T1000 (cell line): ENCODE measurements around the gene CHD2.

Experiments
- DNase-seq: peaks from one replicate; lab custom pipeline; 2025; ENCODE audit warnings: mixed read lengths; lab: John Stamatoyannopoulos, UW

CHD2 gene

DNA sequence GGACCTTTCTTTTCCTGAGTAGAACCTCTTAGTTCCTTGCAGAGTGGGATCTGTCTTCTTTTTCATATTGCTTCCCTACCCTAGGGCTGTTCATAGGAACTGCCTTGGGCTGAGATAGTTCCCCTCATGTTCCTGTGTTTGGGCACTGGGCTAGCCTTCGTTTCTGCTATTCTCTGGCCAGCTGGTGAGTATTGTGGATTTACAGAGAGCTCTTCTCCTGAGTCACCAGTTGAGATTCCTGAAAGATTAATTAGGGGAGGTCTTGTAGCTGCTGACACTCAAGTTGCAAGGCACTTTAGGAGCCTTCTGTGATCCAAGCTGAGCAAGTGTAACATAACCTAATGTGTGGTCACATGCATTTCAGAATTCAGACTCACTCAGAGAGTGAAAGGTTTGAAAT is 30.7 kb downstream of the CHD2 start:
- DNase-seq: no peak

DNA sequence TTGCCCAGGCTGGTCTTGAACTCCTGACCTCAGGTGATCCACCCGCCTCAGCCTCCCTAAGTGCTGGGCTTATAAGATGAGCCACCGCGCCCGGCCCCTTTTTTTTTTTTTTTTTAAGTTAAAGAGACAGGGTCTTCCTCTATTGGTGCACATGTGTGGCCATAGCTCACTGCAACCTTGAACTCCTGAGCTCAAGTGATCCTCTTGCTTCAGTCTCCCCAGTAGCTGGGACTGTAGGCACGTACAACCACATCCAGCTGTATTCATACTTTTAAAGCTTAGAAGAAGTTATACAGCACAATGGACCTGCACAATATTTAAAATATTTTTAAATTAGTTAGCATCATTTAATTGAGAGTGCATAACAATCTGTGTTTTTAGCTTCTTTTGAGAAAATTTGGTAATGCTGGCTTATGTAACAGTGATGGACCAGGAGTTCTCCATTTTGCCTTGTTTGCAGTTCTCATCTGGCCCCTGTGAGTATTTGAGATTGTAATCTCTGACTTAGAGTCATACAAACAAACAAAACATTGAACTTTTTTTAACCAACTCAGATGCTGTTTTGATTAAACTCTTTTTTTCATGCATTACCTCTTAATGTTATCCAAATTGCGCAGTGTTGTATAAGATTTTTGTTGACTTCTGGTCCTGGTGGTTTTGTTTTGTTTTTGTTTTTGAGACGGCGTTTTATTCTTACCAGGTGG is 33.0 kb downstream of the CHD2 start:
- DNase-seq: no peak

DNA sequence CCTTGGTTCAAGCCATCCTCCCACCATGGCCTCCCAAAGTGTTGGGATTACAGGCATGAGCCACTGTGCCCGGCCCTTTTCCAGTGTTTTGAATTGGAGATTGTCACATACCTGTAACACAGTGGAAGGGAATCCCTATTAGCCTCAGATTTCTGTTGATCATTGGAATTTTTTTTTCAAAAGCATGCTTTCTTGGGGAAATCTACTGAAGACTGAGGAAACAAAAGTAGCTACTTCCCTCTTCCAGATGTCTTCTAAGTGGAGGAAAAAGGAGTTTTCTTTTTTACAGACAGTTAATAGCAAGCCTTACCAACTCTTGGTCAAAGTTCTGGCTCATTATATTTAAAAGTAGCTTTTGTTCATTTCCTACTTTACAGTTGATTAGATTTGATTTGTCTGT is 33.7 kb downstream of the CHD2 start:
- no peak for DNase-seq

DNA sequence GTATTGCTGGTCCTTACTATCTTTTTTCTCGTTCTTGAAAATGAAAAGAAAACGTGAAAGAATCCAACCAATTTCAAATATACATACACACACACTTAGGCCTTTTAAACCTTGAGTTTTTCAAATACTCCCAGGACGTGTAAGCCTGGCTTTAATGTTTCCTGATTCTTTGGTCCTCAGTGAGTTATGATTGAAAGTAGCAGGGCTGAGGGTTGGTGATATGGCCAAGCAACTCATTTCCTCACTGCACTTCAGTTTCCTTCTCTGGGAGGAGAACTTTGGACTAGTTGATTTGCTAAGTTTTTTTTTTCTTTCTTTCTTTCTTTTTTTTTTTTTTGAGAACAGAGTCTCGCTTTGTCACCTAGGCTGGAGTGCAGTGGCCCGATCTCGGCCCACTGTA is 34.6 kb downstream of the CHD2 start:
- no peak for DNase-seq

DNA sequence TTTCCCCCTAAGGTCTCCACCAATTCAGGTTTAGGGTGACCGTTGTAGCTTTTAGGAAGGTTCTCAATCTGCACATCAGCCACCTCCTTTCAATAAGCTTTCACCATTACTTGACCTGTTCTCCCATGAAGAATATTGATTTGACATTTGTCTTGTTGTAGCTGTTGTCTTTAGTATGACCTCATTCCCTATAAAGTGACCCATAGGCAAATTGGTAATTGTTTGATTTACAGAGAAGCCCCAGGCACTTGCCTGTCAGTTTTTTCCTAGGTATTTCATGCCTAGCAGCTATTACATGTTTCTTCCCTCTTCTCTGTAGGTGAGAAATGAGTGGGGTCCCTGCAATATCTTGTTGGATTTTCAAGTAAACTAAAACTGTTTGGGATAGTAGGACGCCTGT is 36.0 kb downstream of the CHD2 start:
- DNase-seq: no peak

DNA sequence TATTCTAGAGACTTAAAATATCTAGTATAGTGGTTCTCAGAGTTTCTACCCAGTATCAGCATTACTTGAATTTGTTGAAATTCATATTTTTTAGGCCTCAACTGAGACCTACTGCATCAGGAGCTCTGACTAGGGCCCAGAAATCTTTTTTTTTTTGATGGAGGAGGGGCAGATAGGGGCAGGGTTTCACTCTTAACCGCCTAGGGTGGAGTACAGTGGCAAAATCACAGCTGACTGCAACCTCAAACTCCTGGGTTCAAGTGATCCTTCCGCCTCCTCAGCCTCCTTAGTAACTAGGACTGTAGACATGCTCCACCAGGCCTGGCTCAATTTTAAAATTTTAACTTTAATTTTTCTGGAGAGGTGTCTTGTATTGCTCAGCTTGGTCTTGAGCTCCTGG is 36.6 kb downstream of the CHD2 start:
- DNase-seq: no peak

DNA sequence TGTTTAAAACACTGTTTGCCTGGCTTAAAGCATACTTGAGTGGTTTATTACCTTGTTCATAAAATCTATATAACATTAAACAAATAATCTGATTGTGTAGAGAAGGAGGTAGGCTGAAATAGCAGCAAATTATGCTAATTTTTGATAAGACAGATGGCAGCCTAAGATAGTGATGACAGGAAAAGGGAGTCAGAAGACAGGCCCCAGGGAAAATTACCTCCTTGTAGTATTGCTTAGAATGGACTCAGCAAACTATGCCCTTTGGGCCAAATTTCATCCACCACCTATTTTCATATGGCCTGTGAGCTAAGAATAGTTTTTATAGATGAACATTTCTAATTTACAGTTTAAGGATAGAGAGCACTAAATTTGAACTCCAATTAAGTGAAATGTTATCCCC is 37.8 kb downstream of the CHD2 start:
- DNase-seq: no peak

DNA sequence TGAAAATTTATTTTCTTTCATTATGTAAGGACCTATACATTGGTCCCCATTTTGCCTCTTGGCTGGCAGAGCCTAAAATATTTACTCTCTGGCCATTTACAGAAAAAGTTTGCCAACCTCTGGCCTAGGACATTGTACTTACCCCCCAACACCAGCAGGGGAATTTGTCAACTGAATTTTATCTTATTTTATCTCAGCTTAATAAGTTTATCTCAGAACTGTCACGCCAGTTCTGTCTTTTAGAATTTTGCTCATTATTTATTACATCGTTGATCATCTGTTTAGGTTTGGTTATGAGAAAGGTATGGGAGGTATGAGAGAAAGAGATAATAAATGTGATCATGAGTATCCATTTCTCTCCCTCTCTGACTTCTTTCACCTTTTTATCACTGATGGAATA is 38.3 kb downstream of the CHD2 start:
- DNase-seq: no peak

DNA sequence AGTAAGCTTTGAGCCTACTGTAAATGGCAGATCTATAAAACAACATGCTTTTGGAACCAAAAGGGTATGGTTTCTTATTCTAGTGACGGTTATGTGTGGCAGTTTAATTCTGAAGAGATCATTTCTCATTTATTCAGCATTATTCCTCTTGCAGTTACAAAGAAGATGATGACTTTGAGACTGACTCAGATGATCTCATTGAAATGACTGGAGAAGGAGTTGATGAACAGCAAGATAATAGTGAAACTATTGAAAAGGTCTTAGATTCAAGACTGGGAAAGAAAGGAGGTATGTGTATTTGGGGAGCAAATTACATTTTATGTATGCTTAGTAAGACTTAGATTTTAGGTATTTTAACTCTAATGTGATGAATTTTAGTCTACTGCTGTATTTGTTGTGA is 41.5 kb downstream of the CHD2 start:
- no peak for DNase-seq

DNA sequence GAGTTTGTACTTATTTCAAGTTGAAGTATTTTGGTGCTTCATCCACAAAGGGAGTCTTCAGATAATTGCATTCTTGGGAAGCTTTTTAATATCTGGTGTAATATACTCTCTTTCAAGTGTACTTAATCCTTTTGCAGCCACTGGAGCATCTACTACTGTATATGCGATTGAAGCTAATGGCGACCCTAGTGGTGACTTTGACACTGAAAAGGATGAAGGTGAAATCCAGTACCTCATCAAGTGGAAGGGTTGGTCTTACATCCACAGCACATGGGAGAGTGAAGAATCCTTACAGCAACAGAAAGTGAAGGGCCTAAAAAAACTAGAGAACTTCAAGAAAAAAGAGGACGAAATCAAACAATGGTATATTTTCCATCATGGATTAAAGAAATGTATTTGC is 42.6 kb downstream of the CHD2 start:
- DNase-seq: no peak

DNA sequence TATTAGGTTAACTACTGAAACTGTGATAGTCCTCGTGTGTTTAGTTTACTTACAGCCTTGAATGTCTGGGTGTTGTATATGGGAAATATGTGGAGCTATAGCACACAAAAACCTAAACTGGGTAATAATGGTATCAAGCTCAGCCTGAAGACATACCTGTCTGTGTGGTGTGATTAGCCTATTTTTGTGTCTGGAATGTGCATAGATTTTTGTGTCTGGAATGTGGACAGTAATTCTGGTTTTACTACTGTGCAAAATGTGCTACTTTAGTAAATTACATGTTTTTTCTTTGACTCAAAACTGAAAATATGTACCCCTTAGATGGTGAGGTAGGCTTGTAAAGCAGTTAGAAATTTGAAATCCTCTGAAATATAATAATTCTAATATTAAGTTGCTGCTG is 43.5 kb downstream of the CHD2 start:
- DNase-seq: no peak

DNA sequence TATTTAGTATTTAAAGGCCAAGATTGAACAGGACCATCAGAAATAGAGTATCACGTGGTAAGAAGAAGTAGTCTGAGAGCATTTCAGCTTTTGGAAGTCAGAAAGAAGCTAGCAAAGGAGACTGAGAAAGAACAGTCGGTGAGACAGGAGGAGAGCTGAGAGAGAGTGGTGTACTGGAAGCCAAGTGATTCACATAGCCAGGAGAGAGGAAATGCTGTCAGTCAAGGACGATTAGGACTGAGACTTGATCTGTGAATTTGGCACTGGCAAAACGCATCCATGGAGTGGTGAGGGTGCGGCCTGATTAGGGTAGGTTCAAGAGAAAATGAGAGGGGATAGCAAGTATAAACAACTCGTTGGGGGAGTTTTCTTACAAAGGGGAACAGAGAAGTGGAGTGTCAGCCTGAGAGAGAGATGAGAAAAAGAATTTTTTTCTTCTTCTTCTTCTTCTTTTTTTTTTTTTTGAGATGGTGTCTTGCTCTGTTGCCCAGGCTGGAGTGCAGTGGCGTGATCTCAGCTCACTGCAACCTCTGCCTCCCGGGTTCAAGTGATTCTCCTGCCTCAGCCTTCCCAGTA is 44.9 kb downstream of the CHD2 start:
- no peak for DNase-seq

DNA sequence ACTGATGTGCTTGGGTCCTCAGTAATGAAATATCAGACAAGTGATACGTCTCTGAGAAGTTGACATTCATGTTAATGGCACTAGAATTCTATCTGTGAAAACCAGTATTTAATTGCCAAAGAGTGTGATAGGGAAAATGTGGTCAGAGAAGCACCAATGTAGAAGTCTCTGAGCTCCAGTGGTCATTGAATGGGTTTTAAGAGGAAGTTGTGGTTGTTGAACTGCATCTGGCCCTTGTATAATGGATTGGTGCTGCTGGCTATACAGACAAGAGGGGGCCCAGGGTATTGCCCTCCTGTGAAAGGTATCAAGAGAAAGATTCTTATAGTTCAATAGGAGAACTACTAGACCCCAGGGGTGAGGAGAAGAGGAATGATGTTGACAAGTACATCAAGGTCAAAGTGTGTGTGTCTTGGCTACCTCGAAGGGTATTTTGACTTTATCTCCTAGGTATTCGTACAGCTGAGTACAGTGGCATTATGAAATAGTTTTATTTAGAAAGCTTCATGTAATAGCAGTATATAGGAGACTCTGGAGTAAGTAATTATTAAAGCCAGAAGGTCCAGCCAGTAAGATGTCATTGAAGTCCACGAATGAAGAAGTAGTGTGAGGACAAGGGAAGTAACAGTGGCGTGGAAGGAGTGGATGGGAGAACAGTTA is 47.1 kb downstream of the CHD2 start:
- DNase-seq: no peak

DNA sequence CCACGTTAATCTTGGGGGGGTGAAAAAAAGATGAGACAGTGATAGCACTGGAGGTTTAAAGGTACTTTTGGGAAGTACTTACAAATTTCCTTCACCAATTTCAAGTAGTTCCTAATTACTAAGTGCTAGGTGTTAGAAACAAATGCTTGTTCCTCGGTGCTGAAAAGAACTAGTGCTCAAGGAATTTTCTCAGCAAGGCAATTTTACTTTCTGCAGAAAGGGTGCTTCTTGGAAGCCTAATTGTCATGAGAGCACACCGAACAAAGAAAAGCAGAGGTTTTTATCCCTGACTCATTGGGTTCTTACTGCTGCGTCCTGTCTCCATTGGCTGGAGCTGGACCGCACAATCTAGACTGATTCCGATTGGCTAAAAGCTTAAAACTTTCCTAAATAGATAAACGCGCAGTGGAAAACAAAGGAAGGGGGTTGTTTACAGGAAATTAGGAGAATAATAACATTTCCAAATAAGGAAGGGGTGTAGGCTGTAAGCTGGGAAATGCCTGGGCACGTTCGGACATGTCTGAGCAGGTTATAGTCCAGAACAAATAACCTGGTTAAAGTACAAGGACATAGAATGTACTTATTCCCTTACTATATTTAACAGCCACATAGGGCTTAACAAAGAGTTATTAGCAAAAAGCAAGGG is 49.6 kb downstream of the CHD2 start:
- DNase-seq: no peak

DNA sequence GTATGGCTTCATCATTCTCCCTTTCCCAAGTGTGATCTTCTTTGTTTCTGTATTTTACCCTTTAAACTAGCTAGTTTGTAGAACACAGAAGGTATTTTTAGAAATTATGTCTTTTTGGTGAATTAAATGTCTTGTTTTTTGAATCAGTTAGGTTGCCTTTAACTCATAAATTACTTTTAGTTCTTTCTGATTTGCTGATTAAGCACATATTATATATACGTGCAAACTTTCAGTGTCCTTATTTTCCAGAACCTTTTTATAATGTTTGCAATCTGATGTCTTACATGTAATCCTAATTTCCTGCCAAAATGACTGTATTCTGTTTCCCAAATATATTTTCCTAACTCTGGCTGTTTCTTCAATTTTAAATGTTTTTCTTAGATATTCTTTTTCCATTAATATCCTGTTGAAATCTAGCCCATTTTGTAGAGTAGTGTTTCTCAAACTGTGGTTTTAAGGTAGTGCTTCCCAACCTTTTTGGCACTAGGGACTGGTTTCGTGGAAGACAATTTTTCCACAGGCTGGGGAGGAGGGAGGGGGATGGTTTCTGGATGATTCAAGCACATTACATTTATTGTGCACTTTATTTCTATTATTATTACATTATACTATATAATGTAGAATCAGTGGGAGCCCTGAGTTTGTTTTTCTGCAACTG is 51.8 kb downstream of the CHD2 start:
- DNase-seq: no peak

DNA sequence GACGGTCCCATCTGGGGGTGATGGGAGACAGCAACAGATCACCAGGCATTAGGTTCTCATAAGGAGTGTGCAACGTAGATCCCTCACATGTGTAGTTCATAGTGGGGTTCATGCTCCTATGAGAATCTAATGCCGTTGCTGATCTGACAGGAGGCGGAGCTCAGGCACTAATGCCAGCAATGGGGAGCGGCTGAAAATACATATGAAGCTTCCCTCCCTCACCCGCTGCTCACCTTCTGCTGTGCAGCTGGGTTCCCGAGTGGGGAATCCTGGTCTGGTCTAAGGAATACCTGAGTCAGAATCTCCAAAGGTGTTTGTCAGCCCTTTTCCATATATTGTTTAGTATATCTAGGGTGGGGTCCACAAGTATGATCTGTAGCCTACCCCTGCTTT is 52.3 kb downstream of the CHD2 start:
- no peak for DNase-seq

DNA sequence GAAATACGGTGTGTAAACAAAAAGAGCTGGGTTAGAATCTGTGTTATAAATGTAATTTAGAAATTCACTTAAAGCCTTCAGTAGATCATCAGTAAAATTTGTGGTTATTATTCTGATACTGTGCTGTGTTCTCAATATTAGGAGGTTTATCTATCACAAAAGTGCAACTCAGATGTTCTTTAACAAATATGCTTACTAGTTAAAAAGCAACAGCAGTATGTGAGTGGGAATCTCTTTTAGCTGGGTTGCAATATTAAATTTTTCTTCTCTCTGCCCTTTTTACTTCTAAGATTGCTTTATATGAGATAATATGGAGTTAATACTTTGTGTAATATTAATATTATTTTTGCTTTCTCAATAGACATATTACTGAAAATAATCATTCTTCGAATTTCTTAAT is 53.4 kb downstream of the CHD2 start:
- no peak for DNase-seq

DNA sequence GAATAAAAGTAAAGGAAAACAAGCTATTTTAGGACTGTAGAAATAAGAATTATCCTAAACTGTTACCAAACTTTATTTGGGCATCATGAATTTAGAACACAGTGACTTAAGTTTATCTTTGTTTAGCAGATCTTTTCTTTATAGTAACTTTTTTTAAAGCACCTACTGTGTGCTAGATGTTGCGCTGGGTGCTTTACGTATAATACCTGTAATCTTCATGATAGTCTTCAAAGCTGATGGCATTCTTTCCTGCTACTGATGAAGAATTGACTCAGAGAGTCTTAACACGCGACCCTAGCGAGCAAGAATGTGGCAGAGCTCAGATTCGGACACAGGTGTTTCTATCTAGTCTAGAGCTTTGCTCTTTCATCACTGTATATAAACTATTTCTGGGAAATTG is 53.9 kb downstream of the CHD2 start:
- no peak for DNase-seq

DNA sequence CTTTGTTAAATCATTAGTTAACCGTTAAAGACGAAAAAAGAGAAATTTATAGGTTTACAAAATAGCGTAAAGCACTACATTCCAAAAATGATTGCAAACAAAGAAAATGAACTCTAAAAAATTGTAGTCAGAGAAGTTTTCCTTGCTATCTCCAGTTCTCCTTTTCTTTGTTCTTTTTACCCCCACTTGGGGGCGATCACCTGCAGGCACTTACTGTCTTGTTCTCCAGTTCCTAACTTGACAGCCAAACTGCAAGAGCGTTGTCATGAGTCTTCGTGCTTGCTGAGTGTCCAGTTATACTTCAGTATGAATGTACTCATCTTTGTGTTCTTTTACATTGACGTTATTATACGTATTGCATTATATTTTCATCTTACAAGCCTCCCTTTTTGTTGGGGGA is 54.5 kb downstream of the CHD2 start:
- DNase-seq: no peak

DNA sequence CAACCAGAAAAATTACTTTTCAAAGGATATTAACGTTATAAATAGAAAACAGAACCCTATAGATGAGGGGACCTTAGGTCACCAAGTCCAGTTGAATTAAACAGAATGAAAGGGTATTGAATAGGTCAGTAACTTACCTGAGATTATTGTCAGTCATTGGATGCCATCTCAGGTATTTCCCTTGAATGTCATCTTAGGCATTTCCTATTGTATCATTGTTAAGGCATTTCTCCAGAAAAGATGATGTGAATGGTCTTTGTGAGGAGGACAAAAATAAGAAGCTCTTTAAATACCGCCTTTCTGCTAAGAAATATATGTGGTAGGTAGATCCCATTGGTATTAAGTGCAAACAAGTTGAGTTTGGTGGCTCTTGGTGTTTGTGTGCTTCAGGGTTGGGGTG is 55.6 kb downstream of the CHD2 start:
- no peak for DNase-seq

DNA sequence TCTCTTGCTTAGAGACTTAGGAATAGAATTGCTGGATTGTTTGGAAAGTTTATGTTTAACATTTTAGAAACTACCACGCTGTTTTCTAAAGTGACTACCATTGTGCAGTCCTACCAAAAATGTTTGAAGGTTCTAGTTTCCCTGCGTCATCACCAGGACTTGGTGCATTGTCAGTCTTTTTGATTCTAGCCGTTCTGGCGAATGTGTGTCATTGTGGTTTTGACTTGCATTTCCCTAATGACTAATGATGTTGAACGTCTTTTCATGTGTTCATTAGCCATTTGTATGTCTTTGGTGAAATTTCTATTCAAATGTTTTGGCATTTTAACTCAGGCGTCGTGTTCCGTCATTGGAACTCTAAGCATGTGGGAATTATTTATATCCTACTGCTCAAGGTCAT is 58.0 kb downstream of the CHD2 start:
- no peak for DNase-seq

DNA sequence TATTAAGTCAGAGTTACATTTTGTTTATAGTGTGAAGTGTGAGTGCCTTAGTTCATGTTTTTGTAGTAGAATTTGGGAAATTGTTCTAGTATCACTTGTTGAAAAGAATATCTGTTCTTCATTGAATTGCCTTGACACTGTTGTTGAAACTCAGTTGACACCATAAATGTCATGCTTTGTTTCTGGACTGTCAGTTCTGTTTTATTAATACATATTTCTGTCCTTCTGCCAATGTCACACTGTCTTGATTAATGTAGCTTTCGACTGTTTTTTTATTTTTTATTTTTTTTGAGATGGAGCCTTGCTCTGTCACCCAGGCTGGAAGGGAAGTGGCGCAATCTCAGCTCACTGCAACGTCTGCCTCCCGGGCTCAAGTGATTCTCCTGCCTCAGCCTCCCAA is 59.1 kb downstream of the CHD2 start:
- DNase-seq: no peak
